Epithelial cell of proximal tubule (primary cell): ENCODE measurements around the gene REP15. TPM values are rescaled to one million over a fixed set of nuclear protein-coding genes. Genes with fewer than 3 reads are reported as not detected.

Experiments used
- DNase-seq: peaks from one replicate; pipeline ENCODE4 v3.0.0-alpha.2; 2011; ENCODE audit warnings: low read depth
- H3K4me3 ChIP-seq: 2 replicates; pipeline ENCODE4 v1.5.1; 2011; ENCODE audit warnings: low read depth, mild to moderate bottlenecking, low read length
- total RNA-seq: library from RNA; depleted of rRNA; stranded (reverse); fragments of >200 nt; gene quantifications from 2 replicates; pipeline ENCODE4 v1.2.3, GENCODE V29; 2015
- TF ChIP-seq, protein P1 (sequence below): conservative IDR thresholded peaks from 2 replicates; pipeline ENCODE4 v1.5.1; 2012; ENCODE audit warnings: low read depth, mild to moderate bottlenecking, low read length

Gene REP15
- total RNA-seq, 1 donor from 2014 or later: not detected

DNA sequence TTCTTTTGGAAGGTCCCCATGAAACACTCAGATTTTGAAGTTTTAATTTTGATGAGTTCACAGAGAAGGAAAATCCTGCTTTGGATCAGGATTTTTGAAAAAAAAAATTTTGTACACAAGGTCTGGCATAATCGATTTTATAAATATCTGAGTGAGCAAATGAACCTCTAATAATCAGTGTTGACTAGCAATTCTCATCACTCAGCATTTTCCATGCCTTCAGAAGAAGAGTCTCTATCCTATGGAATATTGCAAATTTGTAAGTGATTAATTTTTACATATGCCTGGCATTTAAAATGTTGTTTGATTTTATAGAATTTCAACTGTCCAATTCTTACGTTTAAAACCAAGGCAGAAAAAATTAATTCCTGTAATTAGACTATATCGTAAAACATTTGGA is 30.5 kb upstream of the REP15 start:
- TF ChIP-seq, protein P1, sequence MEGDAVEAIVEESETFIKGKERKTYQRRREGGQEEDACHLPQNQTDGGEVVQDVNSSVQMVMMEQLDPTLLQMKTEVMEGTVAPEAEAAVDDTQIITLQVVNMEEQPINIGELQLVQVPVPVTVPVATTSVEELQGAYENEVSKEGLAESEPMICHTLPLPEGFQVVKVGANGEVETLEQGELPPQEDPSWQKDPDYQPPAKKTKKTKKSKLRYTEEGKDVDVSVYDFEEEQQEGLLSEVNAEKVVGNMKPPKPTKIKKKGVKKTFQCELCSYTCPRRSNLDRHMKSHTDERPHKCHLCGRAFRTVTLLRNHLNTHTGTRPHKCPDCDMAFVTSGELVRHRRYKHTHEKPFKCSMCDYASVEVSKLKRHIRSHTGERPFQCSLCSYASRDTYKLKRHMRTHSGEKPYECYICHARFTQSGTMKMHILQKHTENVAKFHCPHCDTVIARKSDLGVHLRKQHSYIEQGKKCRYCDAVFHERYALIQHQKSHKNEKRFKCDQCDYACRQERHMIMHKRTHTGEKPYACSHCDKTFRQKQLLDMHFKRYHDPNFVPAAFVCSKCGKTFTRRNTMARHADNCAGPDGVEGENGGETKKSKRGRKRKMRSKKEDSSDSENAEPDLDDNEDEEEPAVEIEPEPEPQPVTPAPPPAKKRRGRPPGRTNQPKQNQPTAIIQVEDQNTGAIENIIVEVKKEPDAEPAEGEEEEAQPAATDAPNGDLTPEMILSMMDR: no peak

DNA sequence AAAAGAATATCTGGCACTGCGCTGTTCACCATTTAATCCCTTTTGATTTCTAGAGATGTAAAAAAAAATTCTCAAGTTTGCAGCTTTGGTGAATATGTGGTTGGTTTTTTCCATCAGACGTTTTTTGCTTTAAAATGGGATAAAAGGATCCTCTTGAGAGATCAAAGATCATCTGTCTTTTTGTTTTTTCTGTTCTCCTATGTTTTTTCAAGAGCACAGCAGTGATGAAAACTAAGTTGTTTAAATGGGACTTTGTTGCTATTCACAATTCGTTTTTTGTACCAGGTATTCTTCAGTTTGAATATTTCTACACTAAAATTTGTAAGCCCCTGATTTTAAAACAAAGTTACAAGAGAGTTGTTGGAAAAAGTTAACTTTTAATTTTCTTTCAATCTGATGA is 29.7 kb upstream of the REP15 start:
- no peak for DNase-seq
- TF ChIP-seq, protein P1: no peak
- no peak overlapping the region for H3K4me3 ChIP-seq

More for the DNA sequence above, 30.5 kb upstream of the REP15 start:
- DNase-seq: no peak
- H3K4me3 ChIP-seq: no peak overlapping the region

DNA sequence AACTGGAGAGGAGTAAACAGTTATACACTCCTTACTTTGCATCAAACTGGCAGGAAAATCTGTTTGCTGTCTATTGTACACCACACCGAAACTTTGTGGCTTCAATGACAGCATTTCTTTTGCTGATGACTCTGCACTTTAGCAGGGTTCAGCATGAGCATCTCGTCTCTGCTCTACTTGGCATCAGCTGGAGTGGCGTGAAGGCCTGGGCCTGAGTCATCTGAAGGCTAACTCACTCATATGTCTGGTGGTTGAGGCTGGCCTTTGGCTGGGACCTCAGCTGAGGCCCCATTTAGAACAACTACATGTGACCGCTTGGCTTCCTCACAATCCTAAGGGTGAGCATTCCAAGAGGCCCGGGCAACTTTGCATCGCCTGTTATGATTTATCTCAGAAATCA is 28.7 kb upstream of the REP15 start:
- DNase-seq: no peak

DNA sequence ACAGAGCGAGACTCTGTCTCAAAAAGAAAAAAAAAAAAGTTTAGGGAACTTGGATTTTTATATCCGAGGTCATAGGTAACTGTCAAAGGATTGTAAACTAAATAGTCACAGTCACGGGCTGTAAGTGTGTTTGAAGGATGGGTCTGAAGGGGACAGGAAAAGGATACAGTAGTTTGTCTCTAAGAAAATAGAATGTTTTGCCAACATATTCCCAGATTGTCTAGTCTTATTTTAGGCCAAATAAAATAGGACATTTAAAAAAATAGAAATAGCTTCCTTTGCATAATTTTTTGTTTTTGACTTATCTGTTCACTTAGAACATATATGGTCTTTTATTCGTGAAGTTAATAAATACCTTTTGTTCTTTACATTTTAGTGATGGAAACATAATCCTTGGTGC is 24.2 kb upstream of the REP15 start:
- no peak for DNase-seq
- TF ChIP-seq, protein P1: no peak
- no peak overlapping the region for H3K4me3 ChIP-seq

More for the DNA sequence above, 28.7 kb upstream of the REP15 start:
- TF ChIP-seq, protein P1: no peak
- no peak overlapping the region for H3K4me3 ChIP-seq

DNA sequence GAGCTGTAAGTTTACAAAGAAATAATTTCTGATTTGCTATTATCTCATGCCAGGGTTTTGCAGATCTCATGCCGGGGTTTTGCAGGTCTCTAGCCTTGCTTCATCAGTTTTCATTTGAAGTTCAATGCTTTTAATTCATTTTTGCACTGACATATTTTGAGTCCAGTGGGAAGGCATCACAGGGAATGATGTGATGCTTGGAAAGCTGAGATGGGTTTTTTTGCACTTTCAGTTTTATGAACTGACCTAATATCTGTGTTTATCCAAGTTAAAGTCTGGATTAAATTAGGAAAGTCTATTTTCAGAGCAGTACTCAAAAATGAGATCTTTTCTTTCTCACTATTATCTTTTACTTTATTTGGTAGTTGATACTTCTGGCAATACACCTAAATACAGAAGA is 23.6 kb upstream of the REP15 start:
- TF ChIP-seq, protein P1: no peak
- H3K4me3 ChIP-seq: no peak overlapping the region
- DNase-seq: no peak

DNA sequence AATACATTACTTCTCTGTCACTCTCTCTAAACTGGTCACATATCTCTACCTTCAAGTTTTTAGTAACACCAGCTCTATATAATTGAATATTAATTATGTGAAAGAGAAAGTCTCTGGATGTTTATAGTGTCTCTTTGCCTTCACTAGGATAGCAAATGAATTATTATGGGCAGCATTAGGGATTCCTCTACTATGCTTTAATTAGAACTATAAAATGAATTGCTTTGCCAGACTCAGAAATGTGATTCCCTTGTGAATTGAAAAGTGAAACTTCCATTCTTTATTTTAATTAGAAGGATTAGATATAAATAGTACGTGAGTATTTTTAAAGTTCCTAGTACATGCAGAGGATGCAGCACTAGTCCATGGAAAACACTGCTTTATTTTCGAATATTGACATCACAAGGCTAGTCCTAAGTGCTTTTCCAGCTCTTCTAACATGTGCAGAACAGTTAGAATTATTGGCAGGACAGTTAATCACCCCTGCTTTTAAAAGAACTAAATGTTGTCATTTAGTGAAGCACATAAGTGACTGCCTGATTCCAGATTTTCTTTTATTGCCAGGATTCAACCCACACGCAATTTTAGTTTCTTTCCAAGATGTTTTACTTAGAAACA is 23.0 kb upstream of the REP15 start:
- no peak overlapping the region for H3K4me3 ChIP-seq
- no peak for DNase-seq
- TF ChIP-seq, protein P1: no peak

DNA sequence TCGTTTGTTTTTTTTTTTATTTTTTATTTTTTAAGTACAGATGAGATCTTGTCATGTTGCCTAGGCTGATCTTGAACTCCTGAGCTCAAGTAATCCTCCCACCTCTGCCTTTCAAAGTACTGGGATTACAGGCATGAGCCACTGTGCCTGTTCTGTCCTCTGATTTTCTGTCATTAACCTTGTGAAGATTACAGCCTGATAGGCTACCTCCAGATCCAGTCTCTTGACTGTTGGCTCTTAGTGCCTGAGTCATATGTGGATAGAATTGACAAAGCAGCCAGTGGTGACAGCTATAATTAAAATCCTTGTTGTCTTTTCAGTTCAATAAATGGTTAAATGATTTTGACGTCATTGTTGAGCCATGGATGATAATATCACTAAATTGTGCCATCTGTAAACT is 21.3 kb upstream of the REP15 start:
- DNase-seq: no peak
- no peak overlapping the region for H3K4me3 ChIP-seq
- TF ChIP-seq, protein P1: no peak
